Measurements from ENCODE around the gene CDH2. TPM values are rescaled to one million over a fixed set of nuclear protein-coding genes. Genes with fewer than 3 reads are reported as not detected.
A peak's percentile ranks its signal among the peaks of the same experiment; 100 is the strongest.

CDH2 gene
- total and polyA plus RNA-seq, 2 donors (not counting 1 experiment from before 2014, with no cell fraction given): 2.0 to 15.3 TPM

GRCh38 chr18:28075501-28075900 is 101.4 kb downstream of the CDH2 start:
- Histone ChIP-seq H3K4me2 (ENCODE audit: extremely low read depth, insufficient read depth, low read length) (no peak overlapping the region), H3K79me2 (ENCODE audit: control insufficient read depth, insufficient read depth, low read length) (no peaks in the 10 kb centered on the region), H3K9me3 (ENCODE audit: control insufficient read depth, insufficient read depth, low read depth, low read length) (no peaks in the 10 kb centered on the region), H3K4me3 (replicated peaks in 1 of 4; ENCODE audit: control extremely low read depth in 1 of 4, insufficient read depth in 1 of 4, low read depth in 3 of 4, low read length in 4 of 4) (no peak overlapping the region), H3K27me3 (ENCODE audit: control insufficient read depth, insufficient read depth, low read length) (no peaks in the 10 kb centered on the region), H3K27ac (ENCODE audit: insufficient read depth, low read length) (no peak overlapping the region), H3K4me1 (ENCODE audit: control insufficient read depth, extremely low read depth, insufficient read depth, low read length) (no peaks in the 10 kb centered on the region), H4K20me1 (ENCODE audit: control insufficient read depth, extremely low read depth, insufficient read depth, low read length) (no peaks in the 10 kb centered on the region), H2AFZ (ENCODE audit: low read length) (no peak overlapping the region), H3K9ac (ENCODE audit: insufficient read depth, low read length) (no peak overlapping the region), H3K36me3 (ENCODE audit: control insufficient read depth, insufficient read depth, low read length) (no peaks in the 10 kb centered on the region)
- DNase-seq (ENCODE audit: low read depth in 2 of 2): peak; percentile 11 to 59
- no peak for TF ChIP-seq EZH2 (IDR thresholded peaks at IDR 0.05; ENCODE audit: low read length, missing control alignments)
- TF ChIP-seq CTCF (conservative IDR thresholded peaks at IDR 0.05 in 1 of 2, IDR thresholded peaks at IDR 0.05 in 1 of 2; ENCODE audit: low read depth in 1 of 2, low read length in 2 of 2): no peak

- TF ChIP-seq EZH2 (IDR thresholded peaks at IDR 0.05; ENCODE audit: low read length, missing control alignments): no peak
- TF ChIP-seq CTCF (conservative IDR thresholded peaks at IDR 0.05 in 1 of 2, IDR thresholded peaks at IDR 0.05 in 1 of 2; ENCODE audit: low read depth in 1 of 2, low read length in 2 of 2): no peak
- H3K4me3 ChIP-seq (replicated peaks in 1 of 4; ENCODE audit: control extremely low read depth in 1 of 4, insufficient read depth in 1 of 4, low read depth in 3 of 4, low read length in 4 of 4): no peak overlapping the region
- H4K20me1 ChIP-seq (ENCODE audit: control insufficient read depth, extremely low read depth, insufficient read depth, low read length): no peaks in the 10 kb centered on the region
- no peaks in the 10 kb centered on the region for H3K36me3 ChIP-seq (ENCODE audit: control insufficient read depth, insufficient read depth, low read length)
- H3K27me3 ChIP-seq (ENCODE audit: control insufficient read depth, insufficient read depth, low read length): no peaks in the 10 kb centered on the region
- no peak for DNase-seq (ENCODE audit: low read depth in 2 of 2)
- no peaks in the 10 kb centered on the region for H3K79me2 ChIP-seq (ENCODE audit: control insufficient read depth, insufficient read depth, low read length)
- no peak overlapping the region for H3K4me2 ChIP-seq (ENCODE audit: extremely low read depth, insufficient read depth, low read length)
- H3K9ac ChIP-seq (ENCODE audit: insufficient read depth, low read length): no peak overlapping the region
- no peak overlapping the region for H2AFZ ChIP-seq (ENCODE audit: low read length)
- H3K27ac ChIP-seq (ENCODE audit: insufficient read depth, low read length): no peak overlapping the region
- no peaks in the 10 kb centered on the region for H3K9me3 ChIP-seq (ENCODE audit: control insufficient read depth, insufficient read depth, low read depth, low read length)
- no peaks in the 10 kb centered on the region for H3K4me1 ChIP-seq (ENCODE audit: control insufficient read depth, extremely low read depth, insufficient read depth, low read length)
These were observed 102.9 kb downstream of the CDH2 start for GRCh38 chr18:28074076-28074475.

GRCh38 chr18:28073658-28074057 is 103.3 kb downstream of the CDH2 start:
- Histone ChIP-seq H3K27ac (ENCODE audit: insufficient read depth, low read length) (no peak overlapping the region), H3K9me3 (ENCODE audit: control insufficient read depth, insufficient read depth, low read depth, low read length) (no peaks in the 10 kb centered on the region), H3K4me2 (ENCODE audit: extremely low read depth, insufficient read depth, low read length) (no peak overlapping the region), H3K36me3 (ENCODE audit: control insufficient read depth, insufficient read depth, low read length) (no peaks in the 10 kb centered on the region), H3K4me1 (ENCODE audit: control insufficient read depth, extremely low read depth, insufficient read depth, low read length) (no peaks in the 10 kb centered on the region), H3K4me3 (replicated peaks in 1 of 4; ENCODE audit: control extremely low read depth in 1 of 4, insufficient read depth in 1 of 4, low read depth in 3 of 4, low read length in 4 of 4) (no peak overlapping the region), H3K27me3 (ENCODE audit: control insufficient read depth, insufficient read depth, low read length) (no peaks in the 10 kb centered on the region), H2AFZ (ENCODE audit: low read length) (no peak overlapping the region), H4K20me1 (ENCODE audit: control insufficient read depth, extremely low read depth, insufficient read depth, low read length) (no peaks in the 10 kb centered on the region), H3K9ac (ENCODE audit: insufficient read depth, low read length) (no peak overlapping the region), H3K79me2 (ENCODE audit: control insufficient read depth, insufficient read depth, low read length) (no peaks in the 10 kb centered on the region)
- TF ChIP-seq CTCF (conservative IDR thresholded peaks at IDR 0.05 in 1 of 2, IDR thresholded peaks at IDR 0.05 in 1 of 2; ENCODE audit: low read depth in 1 of 2, low read length in 2 of 2) (no peak), EZH2 (IDR thresholded peaks at IDR 0.05; ENCODE audit: low read length, missing control alignments) (no peak)
- DNase-seq (ENCODE audit: low read depth in 2 of 2): no peak
